ENCODE data around the gene CNTN4.

The CNTN4 gene

GRCh38 chr3:2477620-2478019 is 379.0 kb downstream of the CNTN4 start:
- no peaks in the 10 kb centered on the region for H3K4me1 ChIP-seq (ENCODE audit: low read length)
- H3K27me3 ChIP-seq (ENCODE audit: low read depth, low read length): no peaks in the 10 kb centered on the region
- TF ChIP-seq EZH2phosphoT487 (IDR thresholded peaks at IDR 0.05; ENCODE audit: low read depth) (no peak), CTCF (IDR thresholded peaks at IDR 0.05; ENCODE audit: low read depth, low read length) (no peak)
- no peak overlapping the region for H3K9ac ChIP-seq (ENCODE audit: low read length)
- no peak overlapping the region for H2AFZ ChIP-seq (ENCODE audit: low read depth, low read length)
- H3K36me3 ChIP-seq (replicated peaks; ENCODE audit: low read depth, low read length): no peaks in the 10 kb centered on the region
- H3K79me2 ChIP-seq (ENCODE audit: low read length): no peaks in the 10 kb centered on the region
- H3K4me2 ChIP-seq (ENCODE audit: low read length): no peak overlapping the region
- no peaks in the 10 kb centered on the region for H3K9me3 ChIP-seq (ENCODE audit: insufficient read depth, low read length)
- H3K27ac ChIP-seq (ENCODE audit: low read length): no peak overlapping the region
- H4K20me1 ChIP-seq (ENCODE audit: insufficient read depth, low read length): no peaks in the 10 kb centered on the region
- H3K4me3 ChIP-seq (ENCODE audit: low read length): no peak overlapping the region

- Histone ChIP-seq H3K79me2 (ENCODE audit: low read length) (no peaks in the 10 kb centered on the region), H3K4me3 (ENCODE audit: low read length) (no peak overlapping the region), H3K9me3 (ENCODE audit: insufficient read depth, low read length) (no peaks in the 10 kb centered on the region), H3K36me3 (replicated peaks; ENCODE audit: low read depth, low read length) (no peaks in the 10 kb centered on the region), H3K4me1 (ENCODE audit: low read length) (no peaks in the 10 kb centered on the region), H3K27ac (ENCODE audit: low read length) (no peak overlapping the region), H4K20me1 (ENCODE audit: insufficient read depth, low read length) (no peaks in the 10 kb centered on the region), H3K27me3 (ENCODE audit: low read depth, low read length) (no peaks in the 10 kb centered on the region), H3K4me2 (ENCODE audit: low read length) (no peak overlapping the region), H3K9ac (ENCODE audit: low read length) (no peak overlapping the region), H2AFZ (ENCODE audit: low read depth, low read length) (no peak overlapping the region)
- no peak for TF ChIP-seq CTCF (IDR thresholded peaks at IDR 0.05; ENCODE audit: low read depth, low read length)
- TF ChIP-seq EZH2phosphoT487 (IDR thresholded peaks at IDR 0.05; ENCODE audit: low read depth): no peak
These were observed 385.7 kb downstream of the CNTN4 start for GRCh38 chr3:2484162-2485026.

GRCh38 chr3:2485027-2485375 is 386.3 kb downstream of the CNTN4 start:
- Histone ChIP-seq H3K79me2 (ENCODE audit: low read length) (no peaks in the 10 kb centered on the region), H3K27ac (ENCODE audit: low read length) (no peak overlapping the region), H3K9me3 (ENCODE audit: insufficient read depth, low read length) (no peaks in the 10 kb centered on the region), H3K36me3 (replicated peaks; ENCODE audit: low read depth, low read length) (no peaks in the 10 kb centered on the region), H3K4me2 (ENCODE audit: low read length) (no peak overlapping the region), H4K20me1 (ENCODE audit: insufficient read depth, low read length) (no peaks in the 10 kb centered on the region), H3K9ac (ENCODE audit: low read length) (no peak overlapping the region), H2AFZ (ENCODE audit: low read depth, low read length) (no peak overlapping the region), H3K4me1 (ENCODE audit: low read length) (no peaks in the 10 kb centered on the region), H3K4me3 (ENCODE audit: low read length) (no peak overlapping the region), H3K27me3 (ENCODE audit: low read depth, low read length) (no peaks in the 10 kb centered on the region)
- TF ChIP-seq EZH2phosphoT487 (IDR thresholded peaks at IDR 0.05; ENCODE audit: low read depth): no peak

- Histone ChIP-seq H3K27ac (ENCODE audit: low read length) (no peak overlapping the region), H3K4me1 (ENCODE audit: low read length) (no peaks in the 10 kb centered on the region), H3K27me3 (ENCODE audit: low read depth, low read length) (no peaks in the 10 kb centered on the region), H4K20me1 (ENCODE audit: insufficient read depth, low read length) (no peaks in the 10 kb centered on the region), H3K79me2 (ENCODE audit: low read length) (no peaks in the 10 kb centered on the region), H3K4me2 (ENCODE audit: low read length) (no peak overlapping the region), H3K9me3 (ENCODE audit: insufficient read depth, low read length) (no peaks in the 10 kb centered on the region), H2AFZ (ENCODE audit: low read depth, low read length) (no peak overlapping the region), H3K36me3 (replicated peaks; ENCODE audit: low read depth, low read length) (no peaks in the 10 kb centered on the region), H3K4me3 (ENCODE audit: low read length) (no peak overlapping the region), H3K9ac (ENCODE audit: low read length) (no peak overlapping the region)
- no peak for TF ChIP-seq EZH2phosphoT487 (IDR thresholded peaks at IDR 0.05; ENCODE audit: low read depth)
- TF ChIP-seq CTCF (IDR thresholded peaks at IDR 0.05; ENCODE audit: low read depth, low read length): no peak
These were observed 397.1 kb downstream of the CNTN4 start for GRCh38 chr3:2495746-2496145.

All from OCI-LY3 (cell line).